HEK293T (cell line): ENCODE data around the gene TEDC1.

Source experiments
- CTCF ChIA-PET: fragments of 350-600 bp; formaldehyde crosslinking; extraction: SDS; loops from one replicate; lab custom pipeline; 2021; ENCODE audit warnings: antibody characterized with exemption, inconsistent platforms; lab: Yijun Ruan, JAX
- POLR2A ChIA-PET: fragments of 350-600 bp; formaldehyde crosslinking; extraction: SDS; loops from one replicate; lab custom pipeline; 2020; ENCODE audit warnings: antibody characterized with exemption, inconsistent platforms; lab: Yijun Ruan, JAX
- DNase-seq: peaks from one replicate; pipeline ENCODE4 v3.0.0; 2012; ENCODE audit warnings: mixed read lengths; ENCODE audit errors: extremely low spot score
- ARNT ChIP-seq: fragments of 450-650 bp; IDR thresholded peaks from 2 replicates; pipeline ENCODE4 v1.6.1; 2017; ENCODE audit warnings: mild to moderate bottlenecking
- BHLHE40 ChIP-seq: fragments of 450-650 bp; IDR thresholded peaks from 2 replicates; pipeline ENCODE4 v1.6.1; 2016; ENCODE audit warnings: mild to moderate bottlenecking, moderate library complexity, borderline replicate concordance
- CTBP1 ChIP-seq: fragments of 450-650 bp; IDR thresholded peaks from 2 replicates; pipeline ENCODE4 v1.6.1; 2016; ENCODE audit warnings: borderline replicate concordance
- ELF4 ChIP-seq: fragments of 450-650 bp; IDR thresholded peaks from 2 replicates; pipeline ENCODE4 v1.6.1; 2017; ENCODE audit warnings: antibody characterized with exemption
- FOXA1 ChIP-seq: fragments of 450-650 bp; IDR thresholded peaks from 2 replicates; pipeline ENCODE4 v1.6.1; 2016; ENCODE audit warnings: mild to moderate bottlenecking
- FOXK2 ChIP-seq: fragments of 450-650 bp; IDR thresholded peaks from 2 replicates; pipeline ENCODE4 v1.6.1; 2016; ENCODE audit warnings: mild to moderate bottlenecking
- FOXM1 ChIP-seq: fragments of 450-650 bp; IDR thresholded peaks from 2 replicates; pipeline ENCODE4 v1.6.1; 2017; ENCODE audit warnings: mild to moderate bottlenecking, borderline replicate concordance
- HDGF ChIP-seq: fragments of 450-650 bp; IDR thresholded peaks from 2 replicates; pipeline ENCODE4 v1.6.1; 2017; ENCODE audit warnings: antibody characterized with exemption, borderline replicate concordance
- L3MBTL2 ChIP-seq: fragments of 450-650 bp; conservative IDR thresholded peaks from 2 replicates; pipeline ENCODE4 v1.6.1; 2016; ENCODE audit warnings: mild to moderate bottlenecking
- LEF1 ChIP-seq: fragments of 450-650 bp; IDR thresholded peaks from 2 replicates; pipeline ENCODE4 v1.6.1; 2017; ENCODE audit warnings: mild to moderate bottlenecking, borderline replicate concordance
- NFRKB ChIP-seq: fragments of 450-650 bp; IDR thresholded peaks from 2 replicates; pipeline ENCODE4 v1.6.1; 2016; ENCODE audit warnings: mild to moderate bottlenecking, moderate library complexity
- SP1 ChIP-seq: fragments of 450-650 bp; IDR thresholded peaks from 2 replicates; pipeline ENCODE4 v1.6.1; 2017
- SUZ12 ChIP-seq: fragments of 450-650 bp; IDR thresholded peaks from 2 replicates; pipeline ENCODE4 v1.6.1; 2016; ENCODE audit warnings: mild to moderate bottlenecking
- TARDBP ChIP-seq: fragments of 450-650 bp; IDR thresholded peaks from 2 replicates; pipeline ENCODE4 v1.6.1; 2016
- ZNF384 ChIP-seq: fragments of 450-650 bp; IDR thresholded peaks from 2 replicates; pipeline ENCODE4 v1.6.1; 2016
- TF ChIP-seq, protein P1 (sequence below): fragments of 450-650 bp; IDR thresholded peaks from 2 replicates; pipeline ENCODE4 v1.6.1; 2016

The TEDC1 gene

DNA sequence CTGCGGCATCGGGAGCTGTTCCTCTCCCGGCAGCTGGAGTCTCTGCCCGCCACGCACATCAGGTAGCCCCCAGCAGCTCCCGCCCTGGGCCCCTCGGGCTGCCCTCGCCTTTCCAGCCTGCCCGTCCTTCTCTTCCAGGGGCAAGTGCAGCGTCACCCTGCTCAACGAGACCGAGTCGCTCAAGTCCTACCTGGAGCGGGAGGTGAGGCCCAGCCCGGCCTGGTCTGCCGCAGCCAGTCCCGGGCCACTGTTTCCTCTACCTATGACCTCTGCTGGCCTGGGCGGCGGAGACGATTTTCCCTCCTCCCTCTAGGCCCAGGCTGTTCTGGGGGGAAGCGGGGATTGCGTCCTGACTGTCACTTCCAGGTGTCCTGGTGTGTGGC lies 40.9 kb upstream of the TEDC1 start:
- ChIA-PET CTCF (no interaction called here), POLR2A (no interaction called here)
- DNase-seq, result no peak
- no peak for TF ChIP-seq LEF1
- no peak for TF ChIP-seq FOXK2
- no peak for TF ChIP-seq NFRKB
- no peak for TF ChIP-seq SUZ12
- TF ChIP-seq TARDBP, result no peak
- TF ChIP-seq FOXM1, result no peak
- no peak for TF ChIP-seq FOXA1
- TF ChIP-seq HDGF, result no peak
- no peak for TF ChIP-seq ZNF384
- no peak for TF ChIP-seq BHLHE40
- TF ChIP-seq, protein P1, sequence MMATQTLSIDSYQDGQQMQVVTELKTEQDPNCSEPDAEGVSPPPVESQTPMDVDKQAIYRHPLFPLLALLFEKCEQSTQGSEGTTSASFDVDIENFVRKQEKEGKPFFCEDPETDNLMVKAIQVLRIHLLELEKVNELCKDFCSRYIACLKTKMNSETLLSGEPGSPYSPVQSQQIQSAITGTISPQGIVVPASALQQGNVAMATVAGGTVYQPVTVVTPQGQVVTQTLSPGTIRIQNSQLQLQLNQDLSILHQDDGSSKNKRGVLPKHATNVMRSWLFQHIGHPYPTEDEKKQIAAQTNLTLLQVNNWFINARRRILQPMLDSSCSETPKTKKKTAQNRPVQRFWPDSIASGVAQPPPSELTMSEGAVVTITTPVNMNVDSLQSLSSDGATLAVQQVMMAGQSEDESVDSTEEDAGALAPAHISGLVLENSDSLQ, result no peak
- TF ChIP-seq CTBP1, result no peak
- TF ChIP-seq ELF4, result no peak
- no peak for TF ChIP-seq L3MBTL2
- TF ChIP-seq SP1, result no peak
- no peak for TF ChIP-seq ARNT

DNA sequence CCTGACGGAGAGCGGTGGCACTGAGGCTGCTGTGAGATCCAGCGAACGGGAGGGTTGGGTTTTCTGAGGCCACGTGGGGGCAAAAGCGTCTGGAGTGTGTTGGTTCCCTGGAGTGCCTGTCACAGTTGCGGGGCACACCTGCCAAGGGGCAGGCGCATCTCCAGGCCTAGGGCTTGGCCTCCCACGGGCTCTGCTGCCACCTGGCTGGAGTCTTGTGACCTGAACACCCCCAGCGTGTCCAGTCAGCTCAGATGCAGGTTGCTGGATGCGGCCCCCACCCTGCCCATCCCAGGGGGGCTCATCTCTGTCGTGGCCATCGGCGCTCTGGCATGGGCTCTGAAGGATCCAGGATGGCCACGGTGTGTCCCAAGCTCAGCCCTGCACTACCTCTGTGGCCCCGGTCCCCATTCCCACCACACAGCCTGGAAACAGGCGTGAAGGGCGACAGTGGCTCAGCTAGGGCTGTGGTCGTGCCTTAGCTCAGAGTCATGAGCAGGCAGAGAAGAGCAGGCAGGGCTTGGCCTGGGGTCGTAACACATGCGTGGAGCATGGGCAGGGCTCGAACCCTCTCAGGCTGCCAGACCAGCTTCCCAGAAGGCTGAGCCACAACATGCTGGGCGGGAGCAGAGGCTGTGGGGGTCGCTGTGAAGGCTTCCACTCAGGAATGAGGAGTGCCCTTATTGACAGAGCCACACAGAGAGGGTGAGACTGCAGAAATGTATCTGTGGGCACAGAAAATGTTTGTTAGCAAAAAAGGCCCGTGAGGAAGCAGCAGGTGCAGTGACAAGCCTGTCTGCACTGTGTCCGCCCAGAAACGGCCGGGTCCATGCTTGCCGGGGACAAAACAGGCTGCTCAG lies 40.0 kb upstream of the TEDC1 start:
- ChIA-PET CTCF (no interaction called here), POLR2A (no interaction called here)
- DNase-seq, result no peak
- TF ChIP-seq, protein P1, result no peak
- no peak for TF ChIP-seq NFRKB
- TF ChIP-seq HDGF, result no peak
- no peak for TF ChIP-seq FOXM1
- no peak for TF ChIP-seq CTBP1
- no peak for TF ChIP-seq ELF4
- no peak for TF ChIP-seq SP1
- TF ChIP-seq LEF1, result no peak
- no peak for TF ChIP-seq SUZ12
- no peak for TF ChIP-seq L3MBTL2
- no peak for TF ChIP-seq FOXK2
- no peak for TF ChIP-seq FOXA1
- no peak for TF ChIP-seq BHLHE40
- no peak for TF ChIP-seq ZNF384
- TF ChIP-seq ARNT, result no peak
- no peak for TF ChIP-seq TARDBP

DNA sequence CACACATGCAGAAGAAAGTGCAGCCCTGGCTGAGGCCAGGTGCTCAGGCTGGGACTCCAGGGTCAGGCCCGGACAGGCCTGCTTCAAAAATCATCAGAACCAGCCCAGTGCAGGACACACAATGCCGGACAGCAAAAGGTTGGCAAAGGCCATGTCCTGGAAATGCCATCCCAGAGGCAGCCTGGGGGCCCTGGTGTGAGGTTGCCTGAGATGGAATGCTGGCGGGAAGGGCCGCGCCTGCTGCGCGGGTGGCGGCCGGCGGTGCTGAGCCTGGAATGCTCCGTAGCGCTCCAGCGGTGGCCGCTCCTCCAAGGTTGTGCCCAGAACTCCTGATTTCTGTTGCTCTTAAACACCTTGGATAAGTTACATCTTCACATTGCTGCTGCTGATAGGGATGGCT lies 38.1 kb upstream of the TEDC1 start:
- no peak for DNase-seq
- CTCF ChIA-PET, result interaction anchor here (1.5 kb wide), 1 partner anchor 28 kb away, joined by 4 read pairs; no protein-coding TSS in a partner anchor
- TF ChIP-seq FOXK2 (no peak), SP1 (no peak), ARNT (no peak), L3MBTL2 (no peak), FOXA1 (no peak), TARDBP (no peak), FOXM1 (no peak), SUZ12 (no peak), ZNF384 (no peak), LEF1 (no peak), HDGF (no peak), ELF4 (no peak), CTBP1 (no peak), BHLHE40 (no peak), NFRKB (no peak)
- TF ChIP-seq, protein P1, result no peak
- POLR2A ChIA-PET, result interaction anchor here (1.1 kb wide), 1 partner anchor 28 kb away, joined by 3 read pairs; no protein-coding TSS in a partner anchor

DNA sequence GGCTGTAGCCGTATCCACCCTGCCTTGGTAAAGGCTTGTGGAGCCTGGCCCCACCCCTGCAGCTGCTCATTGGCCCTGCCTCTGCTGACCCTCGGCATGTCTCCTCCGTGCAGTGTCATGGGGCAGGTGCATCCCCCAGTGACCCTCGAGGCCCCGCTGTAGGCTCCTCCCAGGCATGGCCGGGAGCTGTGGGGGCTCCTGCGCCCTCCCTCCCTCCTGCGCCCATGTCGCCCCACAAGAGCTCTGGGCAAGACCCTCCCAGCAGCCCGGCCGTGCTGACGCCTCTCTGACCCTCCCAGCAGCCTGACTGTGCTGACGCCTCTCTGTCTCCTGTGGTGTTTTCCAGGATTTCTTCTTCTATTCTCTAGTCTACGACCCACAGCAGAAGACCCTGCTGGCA lies 37.2 kb upstream of the TEDC1 start:
- POLR2A ChIA-PET, result interaction anchor here (1.1 kb wide), 1 partner anchor 27 kb away, joined by 3 read pairs; no protein-coding TSS in a partner anchor
- no peak for TF ChIP-seq ARNT
- TF ChIP-seq LEF1, result no peak
- TF ChIP-seq BHLHE40, result no peak
- TF ChIP-seq SUZ12, result no peak
- TF ChIP-seq FOXK2, result no peak
- no peak for TF ChIP-seq L3MBTL2
- TF ChIP-seq NFRKB, result no peak
- TF ChIP-seq TARDBP, result no peak
- no peak for TF ChIP-seq ZNF384
- no peak for TF ChIP-seq HDGF
- TF ChIP-seq, protein P1, result no peak
- CTCF ChIA-PET, result interaction anchor here (1.5 kb wide), 1 partner anchor 27 kb away, joined by 4 read pairs; no protein-coding TSS in a partner anchor
- no peak for DNase-seq

DNA sequence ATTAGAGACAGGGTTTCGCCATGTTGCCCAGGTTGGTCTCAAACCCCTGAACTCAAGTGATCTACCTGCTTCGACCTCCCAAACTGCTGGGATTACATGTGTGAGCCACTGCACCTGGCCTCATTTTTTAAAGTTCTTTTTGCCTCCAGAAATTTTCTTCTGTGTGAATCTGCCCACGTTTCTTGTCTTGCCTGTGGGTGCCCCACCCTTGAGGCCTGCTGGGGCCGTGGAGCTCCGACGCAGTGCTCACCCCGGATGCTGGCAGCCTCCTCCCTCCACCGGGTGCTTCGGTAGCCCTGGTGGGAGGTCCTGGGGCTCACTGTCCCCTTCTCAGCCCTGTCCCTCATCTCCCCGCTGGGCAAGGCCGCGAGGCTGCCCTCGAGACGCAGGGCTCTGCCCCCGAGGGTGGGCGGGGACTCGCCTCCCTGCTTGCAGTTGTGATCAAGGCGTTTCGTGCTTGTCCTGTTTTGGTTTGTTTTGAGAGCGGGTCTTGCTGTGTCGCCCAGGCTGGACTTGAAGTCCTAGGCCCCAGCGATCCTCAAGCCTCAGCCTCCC lies 35.9 kb upstream of the TEDC1 start:
- CTCF ChIA-PET, result interaction anchor here (0.9 kb wide), 1 partner anchor 25 kb away, joined by 3 read pairs; no protein-coding TSS in a partner anchor
- TF ChIP-seq FOXK2, result no peak
- TF ChIP-seq ARNT, result no peak
- no peak for TF ChIP-seq BHLHE40
- no peak for TF ChIP-seq NFRKB
- TF ChIP-seq FOXM1, result no peak
- no peak for TF ChIP-seq ZNF384
- TF ChIP-seq, protein P1, result no peak
- TF ChIP-seq HDGF, result no peak
- TF ChIP-seq SP1, result no peak
- no peak for TF ChIP-seq FOXA1
- POLR2A ChIA-PET, result no interaction called here
- DNase-seq, result no peak
